HTR-8/SVneo (cell line): ENCODE results near the gene ZMYND19.
A peak's percentile ranks its signal among the peaks of the same experiment; 100 is the strongest.
"Not testable (repeated sequence)": the region's sequence is repeated elsewhere in the genome, so short reads cannot be mapped to it uniquely, and the experiment has no call there.

Source experiments
- DNase-seq: peaks from one replicate; pipeline ENCODE4 v3.0.0; 2011; ENCODE audit warnings: low spot score, mixed read lengths; ENCODE audit not compliant: insufficient read length
- FAIRE-seq: peaks from 2 replicates; lab custom pipeline; 2011; peaks lifted over from hg19 to GRCh38; lab: Jason Lieb, UNC

Gene ZMYND19

GRCh38 chr9:137590469-137591383 lies at the start of gene ZMYND19:
Gene ZMYND19 (minus strand): TSS chr9:137590512. CDS start chr9:137590263, 249 bp downstream.
- FAIRE-seq (peak; percentile 96), DNase-seq (peak; percentile 94)

DNA sequence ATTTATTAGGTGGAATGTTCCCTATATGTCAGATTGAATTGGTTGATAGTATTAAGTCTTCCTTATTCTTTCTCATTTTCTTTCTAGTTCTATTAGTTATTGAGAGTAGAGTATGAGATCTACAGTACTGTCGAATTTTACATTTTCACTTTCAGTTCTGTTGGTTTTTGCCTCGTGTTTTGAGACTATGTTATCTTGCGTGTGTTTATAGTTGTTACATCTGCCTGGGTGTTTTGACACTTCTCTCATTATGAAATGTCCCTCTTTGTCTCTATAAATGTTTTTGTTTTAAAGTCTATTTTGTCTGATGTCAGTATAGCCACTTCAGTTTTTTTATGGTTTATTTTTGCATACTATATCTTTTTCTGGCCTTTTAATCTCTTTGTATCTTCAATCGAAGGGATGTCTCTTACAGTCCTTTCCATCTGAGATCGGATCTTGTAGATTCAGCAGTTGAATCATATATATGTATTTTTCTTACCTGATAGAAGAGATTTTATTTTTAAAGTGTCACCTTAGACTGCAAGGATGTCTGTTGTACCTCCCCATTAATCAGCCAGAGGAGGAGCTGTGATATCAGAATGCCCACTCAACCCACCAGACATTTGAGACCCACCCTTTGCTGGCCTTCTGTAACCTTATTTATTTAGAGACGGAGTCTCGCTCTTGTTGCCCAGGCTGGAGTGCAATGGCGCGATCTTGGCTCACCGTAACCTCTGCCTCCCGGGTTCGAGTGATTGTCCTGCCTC lies 49.2 kb upstream of the ZMYND19 start:
- no peak for FAIRE-seq
- no peak for DNase-seq

GRCh38 chr9:137638680-137639079 lies 48.4 kb upstream of the ZMYND19 start:
- FAIRE-seq, result no peak
- no peak for DNase-seq

GRCh38 chr9:137634016-137634415 lies 43.7 kb upstream of the ZMYND19 start:
- FAIRE-seq (no peak), DNase-seq (no peak)

- DNase-seq, result no peak
These were observed 42.2 kb upstream of the ZMYND19 start for GRCh38 chr9:137632230-137633161.

GRCh38 chr9:137631345-137632229 lies 41.3 kb upstream of the ZMYND19 start:
- no peak for FAIRE-seq
- no peak for DNase-seq

More at GRCh38 chr9:137632230-137633161, 42.2 kb upstream of the ZMYND19 start:
- FAIRE-seq, result no peak

- DNase-seq, result no peak
- no peak for FAIRE-seq
These were observed 40.4 kb upstream of the ZMYND19 start for GRCh38 chr9:137630679-137631078.

- DNase-seq (no peak), FAIRE-seq (no peak)
These were observed 39.8 kb upstream of the ZMYND19 start for GRCh38 chr9:137630126-137630525.

DNA sequence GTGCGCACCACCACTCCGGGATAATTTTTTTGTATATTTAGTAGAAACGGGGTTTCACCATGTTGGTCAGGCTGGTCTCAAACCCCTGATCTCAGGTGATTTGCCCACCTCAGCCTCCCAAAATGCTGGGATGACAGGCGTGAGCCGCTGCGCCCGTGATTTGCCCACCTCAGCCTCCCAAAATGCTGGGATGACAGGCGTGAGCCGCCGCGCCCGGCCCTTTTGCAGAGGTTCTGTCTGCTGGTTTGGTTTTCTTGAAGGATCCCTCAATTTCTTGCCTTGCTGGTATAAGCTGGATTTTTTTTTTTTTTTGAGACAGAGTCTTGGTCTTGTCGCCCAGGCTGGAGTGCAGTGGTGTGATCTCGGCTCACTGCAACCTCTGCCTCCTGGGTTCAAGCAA lies 37.1 kb upstream of the ZMYND19 start:
- DNase-seq, FAIRE-seq: not testable (repeated sequence)

DNA sequence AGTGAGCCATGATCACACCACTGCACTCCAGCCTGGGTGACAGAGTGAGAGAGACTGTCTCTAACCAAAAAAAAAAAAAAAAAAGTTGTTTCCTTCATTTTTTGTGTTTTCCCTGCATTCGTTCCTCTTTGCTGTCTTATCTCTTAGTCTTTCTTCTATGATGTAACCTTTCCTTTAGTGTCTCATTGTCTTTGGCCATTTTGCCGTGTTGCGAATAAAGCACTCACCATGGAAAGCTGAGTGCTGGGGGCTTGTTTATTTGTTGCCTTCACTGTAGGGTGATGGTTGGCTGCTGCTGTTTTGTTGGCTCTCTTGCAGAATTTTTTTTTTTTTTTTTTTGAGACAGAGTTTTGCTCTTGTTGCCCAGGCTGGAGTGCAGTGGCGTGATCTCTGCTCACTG lies 36.2 kb upstream of the ZMYND19 start:
- no peak for FAIRE-seq
- DNase-seq, result no peak

DNA sequence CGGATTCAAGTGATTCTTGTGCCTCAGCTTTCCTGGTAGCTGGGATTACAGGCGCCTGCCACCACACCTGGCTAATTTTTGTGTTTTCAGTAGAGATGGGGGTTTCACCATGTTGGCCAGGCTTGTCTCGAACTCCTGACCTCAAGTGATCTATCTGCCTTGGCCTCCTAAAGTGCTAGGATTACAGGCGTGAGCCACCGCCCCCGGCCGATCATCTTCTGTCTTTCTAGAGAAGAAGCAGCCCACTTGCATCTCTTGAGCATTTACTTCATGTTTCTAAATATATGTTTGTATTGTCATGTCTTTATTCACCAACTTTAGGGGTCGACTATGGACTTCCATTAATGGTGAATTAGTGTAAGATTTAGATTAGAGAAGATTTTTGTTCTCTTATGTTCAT lies 31.9 kb upstream of the ZMYND19 start:
- DNase-seq, FAIRE-seq: not testable (repeated sequence)

- DNase-seq, result no peak
- no peak for FAIRE-seq
These were observed 30.9 kb upstream of the ZMYND19 start for GRCh38 chr9:137621131-137621757.

GRCh38 chr9:137620581-137620980 lies 30.3 kb upstream of the ZMYND19 start:
- no peak for DNase-seq
- FAIRE-seq, result no peak

- DNase-seq (no peak), FAIRE-seq (no peak)
These were observed 29.7 kb upstream of the ZMYND19 start for GRCh38 chr9:137620048-137620405.

GRCh38 chr9:137619240-137620047 lies 29.1 kb upstream of the ZMYND19 start:
- no peak for FAIRE-seq
- DNase-seq, result no peak

- DNase-seq (peak; percentile 89), FAIRE-seq (no peak)
These were observed 28.1 kb upstream of the ZMYND19 start, which contains the start of gene EHMT1 for GRCh38 chr9:137618105-137619067. Gene EHMT1 (plus strand): TSS chr9:137619005. CDS start chr9:137619029, 24 bp downstream.
